Measurements from ENCODE around the gene FAM20A. TPM values are rescaled to one million over a fixed set of nuclear protein-coding genes. Genes with fewer than 3 reads are reported as not detected.

FAM20A gene
- polyA plus RNA-seq, 4 donors: 4.4 to 30.3 TPM; not detected in 2

DNA sequence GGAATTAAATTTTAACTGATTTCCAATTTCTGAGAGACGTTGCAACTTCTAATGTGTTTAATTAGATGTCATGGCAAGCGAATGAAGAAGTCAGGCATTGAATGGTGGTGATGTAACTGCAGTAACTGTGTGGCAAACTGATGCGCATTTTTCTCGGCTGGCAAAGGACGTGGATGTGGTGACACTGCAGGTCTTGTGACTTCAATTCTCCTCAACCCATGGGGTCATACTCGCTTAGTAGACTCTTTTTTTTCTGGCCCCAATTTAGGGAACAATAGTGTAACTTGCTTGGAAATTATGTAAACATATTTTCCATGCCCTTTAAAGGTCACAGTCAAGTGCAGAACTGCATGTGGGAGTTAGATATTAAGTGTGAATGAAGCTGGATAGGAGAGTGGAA, 1.9 kb upstream of the FAM20A start:
- FAIRE-seq (no peak), DNase-seq (no peak)
- Histone ChIP-seq H3K9me3 (ENCODE audit: control insufficient read depth in 2 of 2, insufficient read depth in 1 of 2, low read depth in 1 of 2, low read length in 1 of 2) (no peaks in the 10 kb centered on the region), H3K4me1 (ENCODE audit: control insufficient read depth in 3 of 3, insufficient read depth in 2 of 3, low read depth in 1 of 3, low read length in 2 of 3) (peaks cover 0 to 13% (median 3%) of the 10 kb centered on the region in 3 donors), H3K27ac (ENCODE audit: low read depth in 1 of 3, low read length in 2 of 3) (no peak overlapping the region), H3K27me3 (ENCODE audit: control insufficient read depth in 3 of 3, insufficient read depth in 3 of 3, low read length in 3 of 3) (peaks cover 3 to 44% (median 3%) of the 10 kb centered on the region in 3 donors), H3K4me3 (ENCODE audit: low read depth in 1 of 3, low read length in 3 of 3) (no peak overlapping the region), H3K36me3 (ENCODE audit: control insufficient read depth in 3 of 3, insufficient read depth in 2 of 3, low read depth in 1 of 3, low read length in 3 of 3) (no peaks in the 10 kb centered on the region)
- 63 to 69% (median 66%) methylated on average over 6 of the region's 6 CpGs for WGBS, 3 donors

DNA sequence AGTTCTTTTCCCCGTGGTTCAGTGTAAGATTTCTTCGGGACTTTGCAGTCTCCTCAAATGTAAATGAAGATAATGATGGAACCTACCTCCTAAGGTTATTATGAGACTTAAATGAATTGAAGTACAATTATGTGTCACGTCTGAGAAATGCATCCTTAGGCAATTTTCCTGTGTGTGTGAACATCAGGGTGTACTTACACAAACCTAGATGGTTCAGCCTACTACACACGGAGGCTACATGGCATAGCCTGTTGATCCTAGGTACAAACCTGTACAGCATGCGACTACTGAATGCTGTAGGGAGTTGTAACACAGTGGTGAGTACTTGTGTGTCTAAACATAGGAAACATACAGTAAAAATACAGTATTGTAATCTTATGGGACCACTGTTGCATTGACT, 1.1 kb upstream of the FAM20A start:
- Histone ChIP-seq H3K27me3 (ENCODE audit: control insufficient read depth in 3 of 3, insufficient read depth in 3 of 3, low read length in 3 of 3) (peaks cover 3 to 44% (median 3%) of the 10 kb centered on the region in 3 donors), H3K27ac (ENCODE audit: low read depth in 1 of 3, low read length in 2 of 3) (peak overlapping the region in 1 of 3 donors; percentile 14), H3K4me1 (ENCODE audit: control insufficient read depth in 3 of 3, insufficient read depth in 2 of 3, low read depth in 1 of 3, low read length in 2 of 3) (peaks cover 0 to 16% (median 3%) of the 10 kb centered on the region in 3 donors), H3K36me3 (ENCODE audit: control insufficient read depth in 3 of 3, insufficient read depth in 2 of 3, low read depth in 1 of 3, low read length in 3 of 3) (no peaks in the 10 kb centered on the region), H3K4me3 (ENCODE audit: low read depth in 1 of 3, low read length in 3 of 3) (no peak overlapping the region), H3K9me3 (ENCODE audit: control insufficient read depth in 2 of 2, insufficient read depth in 1 of 2, low read depth in 1 of 2, low read length in 1 of 2) (no peaks in the 10 kb centered on the region)
- no peak for DNase-seq
- FAIRE-seq: no peak
- 54 to 67% (median 57%) methylated on average over 5 of the region's 5 CpGs for WGBS, 3 donors

DNA sequence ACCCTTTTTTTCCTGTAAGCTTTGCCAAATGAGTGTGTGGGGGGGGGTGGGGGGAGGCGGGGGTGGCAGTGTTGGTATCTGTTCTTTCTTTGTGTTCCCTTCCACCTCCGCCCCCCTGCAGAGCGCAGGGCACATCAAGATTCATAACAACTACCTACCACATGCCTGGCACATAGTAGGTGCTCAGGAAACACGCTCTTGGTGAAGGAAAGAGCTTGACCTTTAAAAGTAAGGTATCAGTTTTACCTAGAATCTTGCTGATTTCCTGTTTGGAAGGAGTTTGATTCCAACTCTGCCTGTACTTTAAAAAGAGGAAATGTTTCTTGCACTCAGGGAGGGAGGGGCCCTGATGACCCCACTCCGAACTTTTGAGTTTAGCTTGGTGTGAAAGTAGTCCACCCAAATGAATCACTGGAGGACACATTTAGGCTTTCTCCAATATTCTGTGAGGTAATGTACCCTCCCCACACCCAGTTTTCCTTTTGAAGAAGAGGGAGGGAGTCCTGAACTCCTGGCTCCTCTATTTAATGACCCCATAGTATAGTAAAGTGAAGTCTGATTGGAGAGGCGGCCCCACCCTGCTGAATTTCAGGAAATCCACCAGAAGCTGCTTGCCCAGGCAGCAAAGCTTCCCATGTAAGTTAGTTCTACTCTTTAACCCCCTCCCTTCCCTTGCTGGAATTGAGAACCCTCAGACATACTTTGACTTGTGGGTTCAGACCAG, 560 bp upstream of the FAM20A start:
- Histone ChIP-seq H3K27me3 (ENCODE audit: control insufficient read depth in 3 of 3, insufficient read depth in 3 of 3, low read length in 3 of 3) (peaks cover 3 to 44% (median 3%) of the 10 kb centered on the region in 3 donors), H3K27ac (ENCODE audit: low read depth in 1 of 3, low read length in 2 of 3) (peak overlapping the region in 1 of 3 donors; percentile 65), H3K4me1 (ENCODE audit: control insufficient read depth in 3 of 3, insufficient read depth in 2 of 3, low read depth in 1 of 3, low read length in 2 of 3) (peaks cover 0 to 16% (median 3%) of the 10 kb centered on the region in 3 donors), H3K36me3 (ENCODE audit: control insufficient read depth in 3 of 3, insufficient read depth in 2 of 3, low read depth in 1 of 3, low read length in 3 of 3) (no peaks in the 10 kb centered on the region), H3K9me3 (ENCODE audit: control insufficient read depth in 2 of 2, insufficient read depth in 1 of 2, low read depth in 1 of 2, low read length in 1 of 2) (no peaks in the 10 kb centered on the region), H3K4me3 (ENCODE audit: low read depth in 1 of 3, low read length in 3 of 3) (no peak overlapping the region)
- DNase-seq: no peak
- no peak for FAIRE-seq
- 41 to 54% (median 41%) methylated on average over 6 of the region's 6 CpGs for WGBS, 3 donors

DNA sequence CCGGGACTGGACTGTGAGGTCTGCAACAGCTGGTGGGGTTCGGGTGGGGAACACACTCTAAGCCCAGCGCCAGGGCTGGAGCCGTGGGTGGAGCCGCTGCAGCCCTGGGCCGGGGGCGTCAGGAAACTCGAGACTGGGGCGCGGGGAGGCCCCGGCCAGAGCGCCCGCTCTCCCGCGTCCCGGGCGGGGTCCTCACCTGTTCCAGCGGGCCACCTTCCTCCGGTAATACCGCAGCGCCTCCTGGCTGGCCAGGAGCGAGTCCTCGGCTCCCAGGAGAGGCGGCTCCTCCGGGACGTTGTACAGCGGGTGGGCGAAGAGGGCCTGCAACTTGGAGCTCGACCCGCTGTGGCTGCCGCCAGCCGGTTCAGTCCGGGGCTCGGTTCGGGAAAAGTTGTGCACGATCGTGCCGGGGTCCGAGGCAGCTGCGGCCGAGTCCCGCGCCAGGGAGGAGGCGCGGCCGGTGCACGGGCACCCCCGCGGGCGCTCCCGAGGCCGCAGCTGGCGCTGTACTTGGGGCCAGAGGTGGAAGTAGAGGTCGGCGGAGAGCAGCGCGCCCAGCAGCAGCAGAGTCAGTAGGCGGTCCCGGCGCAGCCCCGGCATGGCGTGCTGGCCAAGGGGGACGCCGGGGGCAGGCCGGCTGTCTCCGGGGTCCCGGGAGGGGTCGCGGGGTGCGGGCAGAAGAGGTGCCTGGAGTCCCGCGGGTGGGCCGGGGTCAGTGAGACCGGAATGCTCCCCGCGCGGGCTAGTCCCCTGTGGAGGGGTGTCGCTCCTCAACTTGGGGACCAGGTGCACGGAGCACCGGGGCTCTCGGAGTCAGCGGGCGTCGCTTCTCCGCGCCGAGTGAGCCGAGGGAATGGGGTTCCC, 868 bp downstream of the FAM20A start:
- Histone ChIP-seq H3K4me3 (ENCODE audit: low read depth in 1 of 3, low read length in 3 of 3) (peak overlapping the region; percentile 36 to 47 (median 41)), H3K4me1 (ENCODE audit: control insufficient read depth in 3 of 3, insufficient read depth in 2 of 3, low read depth in 1 of 3, low read length in 2 of 3) (peaks cover 0 to 16% (median 5%) of the 10 kb centered on the region in 3 donors), H3K9me3 (ENCODE audit: control insufficient read depth in 2 of 2, insufficient read depth in 1 of 2, low read depth in 1 of 2, low read length in 1 of 2) (no peaks in the 10 kb centered on the region), H3K27ac (ENCODE audit: low read depth in 1 of 3, low read length in 2 of 3) (peak overlapping the region; percentile 7 to 63 (median 28)), H3K36me3 (ENCODE audit: control insufficient read depth in 3 of 3, insufficient read depth in 2 of 3, low read depth in 1 of 3, low read length in 3 of 3) (no peaks in the 10 kb centered on the region), H3K27me3 (ENCODE audit: control insufficient read depth in 3 of 3, insufficient read depth in 3 of 3, low read length in 3 of 3) (peaks cover 3 to 50% (median 3%) of the 10 kb centered on the region in 3 donors)
- DNase-seq: peak in 1 of 2 donors; percentile 75
- 1% methylated on average over 76 to 88 of the region's 88 CpGs for WGBS, 3 donors
- no peak for FAIRE-seq

DNA sequence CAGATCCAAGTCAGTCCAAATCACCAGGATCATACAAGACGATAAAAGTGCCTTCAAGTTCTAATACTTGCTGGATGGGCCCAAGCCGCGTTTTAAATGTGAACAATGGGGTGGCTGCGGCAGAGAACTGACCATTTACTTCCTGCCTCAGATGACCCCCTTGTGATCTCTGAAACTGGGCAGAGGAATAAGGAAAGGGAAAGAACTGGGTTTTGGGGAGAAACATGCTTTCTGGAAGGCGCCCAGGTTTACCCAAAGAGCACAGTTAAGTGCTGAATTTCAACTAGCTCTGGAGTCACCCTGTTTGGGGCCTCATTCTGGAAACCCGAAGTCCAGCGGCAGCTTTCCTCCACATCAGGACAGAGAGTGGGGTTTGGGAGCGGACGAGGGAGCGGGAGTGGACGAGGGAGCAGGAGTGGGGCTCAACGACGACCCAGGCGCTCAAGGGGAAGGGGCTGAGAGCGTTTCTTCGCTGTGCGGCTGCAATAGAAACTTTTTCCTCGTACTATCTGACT, 1.6 kb downstream of the FAM20A start:
- WGBS, 3 donors: 24 to 40% (median 32%) methylated on average over 18 of the region's 18 CpGs
- Histone ChIP-seq H3K4me3 (ENCODE audit: low read depth in 1 of 3, low read length in 3 of 3) (peak overlapping the region in 2 of 3 donors; percentile 41 to 47), H3K9me3 (ENCODE audit: control insufficient read depth in 2 of 2, insufficient read depth in 1 of 2, low read depth in 1 of 2, low read length in 1 of 2) (no peaks in the 10 kb centered on the region), H3K27ac (ENCODE audit: low read depth in 1 of 3, low read length in 2 of 3) (peak overlapping the region; percentile 7 to 63 (median 28)), H3K4me1 (ENCODE audit: control insufficient read depth in 3 of 3, insufficient read depth in 2 of 3, low read depth in 1 of 3, low read length in 2 of 3) (peaks cover 0 to 16% (median 5%) of the 10 kb centered on the region in 3 donors), H3K27me3 (ENCODE audit: control insufficient read depth in 3 of 3, insufficient read depth in 3 of 3, low read length in 3 of 3) (peaks cover 3 to 49% (median 3%) of the 10 kb centered on the region in 3 donors), H3K36me3 (ENCODE audit: control insufficient read depth in 3 of 3, insufficient read depth in 2 of 3, low read depth in 1 of 3, low read length in 3 of 3) (no peaks in the 10 kb centered on the region)
- DNase-seq (no peak), FAIRE-seq (no peak)

DNA sequence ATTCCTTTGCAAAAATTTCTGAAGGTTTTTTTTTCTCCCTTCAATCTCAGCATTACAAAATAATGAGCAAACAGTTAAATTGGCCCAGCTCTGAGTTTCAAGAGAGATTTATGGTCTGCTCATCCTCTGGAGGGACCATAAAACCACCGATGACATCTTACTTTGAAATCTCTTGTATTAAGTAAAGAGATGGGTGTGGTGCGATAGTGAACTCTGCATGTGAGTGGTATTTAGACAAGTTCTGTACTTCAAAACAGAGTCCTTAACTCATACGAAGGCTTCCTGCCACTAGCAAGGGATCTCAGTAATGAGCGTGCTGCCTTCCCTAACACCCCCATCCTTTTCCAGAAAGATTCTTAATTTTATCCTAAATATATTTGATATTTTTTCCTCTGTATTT, 2.1 kb downstream of the FAM20A start:
- no peaks in the 10 kb centered on the region for H3K9me3 ChIP-seq (ENCODE audit: control insufficient read depth in 2 of 2, insufficient read depth in 1 of 2, low read depth in 1 of 2, low read length in 1 of 2)
- no peak for FAIRE-seq
- no peaks in the 10 kb centered on the region for H3K36me3 ChIP-seq (ENCODE audit: control insufficient read depth in 3 of 3, insufficient read depth in 2 of 3, low read depth in 1 of 3, low read length in 3 of 3)
- H3K4me1 ChIP-seq (ENCODE audit: control insufficient read depth in 3 of 3, insufficient read depth in 2 of 3, low read depth in 1 of 3, low read length in 2 of 3): peaks cover 0 to 16% (median 5%) of the 10 kb centered on the region in 3 donors
- peaks cover 3 to 49% (median 3%) of the 10 kb centered on the region in 3 donors for H3K27me3 ChIP-seq (ENCODE audit: control insufficient read depth in 3 of 3, insufficient read depth in 3 of 3, low read length in 3 of 3)
- WGBS, 3 donors: 27 to 44% (median 40%) methylated on average over 4 of the region's 4 CpGs
- DNase-seq: peak in 1 of 2 donors; percentile 66
- H3K4me3 ChIP-seq (ENCODE audit: low read depth in 1 of 3, low read length in 3 of 3): peak overlapping the region in 1 of 3 donors; percentile 47
- H3K27ac ChIP-seq (ENCODE audit: low read depth in 1 of 3, low read length in 2 of 3): peak overlapping the region in 1 of 3 donors; percentile 49

DNA sequence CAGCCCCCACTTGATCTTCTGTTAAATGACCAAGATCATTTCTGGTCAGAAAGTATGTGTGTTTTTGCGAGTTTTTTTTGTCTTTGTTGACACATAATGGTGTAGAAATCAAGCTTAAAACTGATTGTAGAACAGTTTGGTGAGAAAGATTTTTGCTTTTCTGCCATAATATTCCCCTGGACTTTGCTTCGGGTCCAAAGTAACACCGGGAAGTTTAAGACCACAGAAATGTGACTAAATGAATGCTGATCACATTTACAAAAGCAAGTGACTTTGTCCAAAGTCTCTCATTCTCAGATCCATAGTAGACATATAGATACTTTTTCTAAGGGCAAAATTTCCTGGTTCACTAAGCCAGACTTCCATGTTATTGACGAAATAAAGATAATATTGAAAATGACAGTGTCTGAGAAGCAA, 2.6 kb downstream of the FAM20A start:
- peak in 1 of 2 donors; percentile 80 for DNase-seq
- no peaks in the 10 kb centered on the region for H3K9me3 ChIP-seq (ENCODE audit: control insufficient read depth in 2 of 2, insufficient read depth in 1 of 2, low read depth in 1 of 2, low read length in 1 of 2)
- WGBS, 3 donors: 36 to 69% (median 36%) methylated on average over 4 of the region's 4 CpGs
- H3K27ac ChIP-seq (ENCODE audit: low read depth in 1 of 3, low read length in 2 of 3): peak overlapping the region in 1 of 3 donors; percentile 49
- FAIRE-seq: no peak
- H3K4me1 ChIP-seq (ENCODE audit: control insufficient read depth in 3 of 3, insufficient read depth in 2 of 3, low read depth in 1 of 3, low read length in 2 of 3): peaks cover 0 to 16% (median 5%) of the 10 kb centered on the region in 3 donors
- H3K4me3 ChIP-seq (ENCODE audit: low read depth in 1 of 3, low read length in 3 of 3): no peak overlapping the region
- H3K36me3 ChIP-seq (ENCODE audit: control insufficient read depth in 3 of 3, insufficient read depth in 2 of 3, low read depth in 1 of 3, low read length in 3 of 3): no peaks in the 10 kb centered on the region
- H3K27me3 ChIP-seq (ENCODE audit: control insufficient read depth in 3 of 3, insufficient read depth in 3 of 3, low read length in 3 of 3): peaks cover 3 to 46% (median 3%) of the 10 kb centered on the region in 3 donors

DNA sequence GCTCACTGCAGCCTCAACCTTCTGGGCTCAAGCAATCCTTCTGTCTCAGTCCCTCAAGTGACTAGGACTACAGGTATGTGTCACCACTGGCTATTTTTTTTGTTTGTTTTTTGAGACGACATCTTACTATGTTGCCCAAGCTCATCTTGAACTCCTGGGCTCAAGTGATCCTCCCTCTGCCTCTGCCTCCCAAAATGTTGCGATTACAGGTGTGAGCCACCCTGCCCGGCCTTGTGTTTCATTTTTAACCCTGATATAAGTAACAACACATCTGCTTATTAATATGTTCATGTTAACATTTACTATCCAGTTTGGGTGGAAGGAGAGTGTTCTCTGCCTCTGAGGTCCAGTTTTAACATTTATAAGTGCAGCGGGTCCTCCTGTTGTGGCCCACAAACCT, 3.1 kb downstream of the FAM20A start:
- Histone ChIP-seq H3K27ac (ENCODE audit: low read depth in 1 of 3, low read length in 2 of 3) (peak overlapping the region in 1 of 3 donors; percentile 47), H3K4me3 (ENCODE audit: low read depth in 1 of 3, low read length in 3 of 3) (no peak overlapping the region), H3K36me3 (ENCODE audit: control insufficient read depth in 3 of 3, insufficient read depth in 2 of 3, low read depth in 1 of 3, low read length in 3 of 3) (no peaks in the 10 kb centered on the region), H3K27me3 (ENCODE audit: control insufficient read depth in 3 of 3, insufficient read depth in 3 of 3, low read length in 3 of 3) (peaks cover 3 to 44% (median 3%) of the 10 kb centered on the region in 3 donors), H3K4me1 (ENCODE audit: control insufficient read depth in 3 of 3, insufficient read depth in 2 of 3, low read depth in 1 of 3, low read length in 2 of 3) (peaks cover 0 to 16% (median 5%) of the 10 kb centered on the region in 3 donors), H3K9me3 (ENCODE audit: control insufficient read depth in 2 of 2, insufficient read depth in 1 of 2, low read depth in 1 of 2, low read length in 1 of 2) (no peaks in the 10 kb centered on the region)
- no peak for DNase-seq
- WGBS, 3 donors: 86 to 93% (median 87%) methylated on average over 4 of the region's 4 CpGs
- no peak for FAIRE-seq

Measured in small intestine (tissue), 7 donors.